Loucy (cell line): ENCODE results near the gene SRSF9.
"Not testable (repeated sequence)": the region's sequence is repeated elsewhere in the genome, so short reads cannot be mapped to it uniquely, and the experiment has no call there.

Source experiments
- H2AFZ ChIP-seq: fragments of 200-600 bp; sonication (generic); 2 replicates; pipeline ENCODE4 v1.6.0; 2016; ENCODE audit warnings: antibody characterized with exemption, mild to moderate bottlenecking, low read length, moderate library complexity
- H3F3A ChIP-seq: fragments of 200-600 bp; 2 replicates; pipeline ENCODE4 v1.6.0; 2016; ENCODE audit warnings: antibody characterized with exemption, low read depth, mild to moderate bottlenecking
- H3K27me3 ChIP-seq: fragments of 200-600 bp; sonication (generic); 2 replicates; pipeline ENCODE4 v1.6.1; 2014; ENCODE audit warnings: low read length, mild to moderate bottlenecking; ENCODE audit not compliant: insufficient read depth, poor library complexity, severe bottlenecking
- H3K36me3 ChIP-seq: fragments of 200-600 bp; sonication (generic); 2 replicates; pipeline ENCODE4 v1.6.1; 2016; ENCODE audit warnings: low read length; ENCODE audit not compliant: insufficient read depth
- H3K4me1 ChIP-seq: fragments of 200-600 bp; sonication (generic); 2 replicates; pipeline ENCODE4 v1.5.1; 2014; ENCODE audit warnings: low read length, mild to moderate bottlenecking; ENCODE audit not compliant: insufficient read depth, poor library complexity, severe bottlenecking
- H3K4me2 ChIP-seq: fragments of 200-600 bp; sonication (generic); 2 replicates; pipeline ENCODE4 v1.6.0; 2014; ENCODE audit warnings: antibody characterized with exemption, low read length, low read depth, mild to moderate bottlenecking; ENCODE audit not compliant: poor library complexity, severe bottlenecking
- H3K4me3 ChIP-seq: fragments of 200-600 bp; sonication (generic); 2 replicates; pipeline ENCODE4 v1.5.1; 2014; ENCODE audit warnings: low read length, mild to moderate bottlenecking, mixed read lengths; ENCODE audit not compliant: poor library complexity, severe bottlenecking
- H3K79me2 ChIP-seq: fragments of 200-600 bp; sonication (generic); 2 replicates; pipeline ENCODE4 v1.6.1; 2014; ENCODE audit warnings: low read length; ENCODE audit not compliant: insufficient read depth
- H3K9ac ChIP-seq: fragments of 200-600 bp; sonication (generic); 2 replicates; pipeline ENCODE4 v1.6.0; 2014; ENCODE audit warnings: mild to moderate bottlenecking, low read depth, low read length, moderate library complexity; ENCODE audit not compliant: poor library complexity, severe bottlenecking
- H3K9me2 ChIP-seq: fragments of 200-600 bp; sonication (generic); replicated peaks from 2 replicates; pipeline ENCODE4 v1.6.1; 2016; ENCODE audit warnings: low read depth, low read length, mixed read lengths
- H3K9me3 ChIP-seq: fragments of 200-600 bp; sonication (generic); 2 replicates; pipeline ENCODE4 v1.6.1; 2014; ENCODE audit warnings: mild to moderate bottlenecking, antibody characterized with exemption, low read length, low read depth; ENCODE audit not compliant: insufficient read depth
- H4K20me1 ChIP-seq: fragments of 200-600 bp; sonication (generic); 2 replicates; pipeline ENCODE4 v1.6.0; 2014; ENCODE audit warnings: antibody characterized with exemption, low read length, mild to moderate bottlenecking; ENCODE audit not compliant: insufficient read depth, poor library complexity, severe bottlenecking
- CTCF ChIP-seq: fragments of 200-600 bp; sonication (generic); conservative IDR thresholded peaks from 2 replicates; pipeline ENCODE4 v1.5.1; 2014; ENCODE audit warnings: mild to moderate bottlenecking, antibody characterized with exemption, low read length
- EZH2phosphoT487 ChIP-seq: fragments of 200-600 bp; IDR thresholded peaks from 2 replicates; pipeline ENCODE4 v1.6.1; 2018; ENCODE audit warnings: antibody characterized with exemption, mild to moderate bottlenecking, moderate library complexity, borderline replicate concordance

The SRSF9 gene

GRCh38 chr12:120490325-120490724, 20.8 kb upstream of the SRSF9 start:
- Histone ChIP-seq H3K4me2 (no peak overlapping the region), H3K9ac (no peak overlapping the region), H3F3A (no peaks in the 10 kb centered on the region), H3K36me3 (no peaks in the 10 kb centered on the region), H3K27me3 (no peaks in the 10 kb centered on the region), H3K4me1 (peaks cover 9% of the 10 kb centered on the region), H3K79me2 (no peaks in the 10 kb centered on the region), H3K9me2 (no peaks in the 10 kb centered on the region), H4K20me1 (no peaks in the 10 kb centered on the region), H2AFZ (no peak overlapping the region), H3K9me3 (no peaks in the 10 kb centered on the region), H3K4me3 (no peak overlapping the region)
- TF ChIP-seq CTCF (no peak), EZH2phosphoT487 (no peak)

GRCh38 chr12:120489018-120489417, 19.5 kb upstream of the SRSF9 start:
- Histone ChIP-seq H3K9me3 (no peaks in the 10 kb centered on the region), H2AFZ (no peak overlapping the region), H3K27me3 (no peaks in the 10 kb centered on the region), H4K20me1 (no peaks in the 10 kb centered on the region), H3K79me2 (no peaks in the 10 kb centered on the region), H3K36me3 (no peaks in the 10 kb centered on the region), H3K4me1 (peaks cover 4% of the 10 kb centered on the region), H3K9ac (no peak overlapping the region), H3K4me2 (no peak overlapping the region), H3K4me3 (no peak overlapping the region), H3F3A (no peaks in the 10 kb centered on the region), H3K9me2 (no peaks in the 10 kb centered on the region)
- no peak for TF ChIP-seq EZH2phosphoT487
- TF ChIP-seq CTCF: no peak

GRCh38 chr12:120488057-120488640, 18.6 kb upstream of the SRSF9 start:
- Histone ChIP-seq H3K9me3 (no peaks in the 10 kb centered on the region), H3K9ac (no peak overlapping the region), H3K4me3 (no peak overlapping the region), H3K4me2 (no peak overlapping the region), H3K27me3 (no peaks in the 10 kb centered on the region), H3F3A (no peaks in the 10 kb centered on the region), H3K9me2 (no peaks in the 10 kb centered on the region), H3K79me2 (no peaks in the 10 kb centered on the region), H2AFZ (no peak overlapping the region), H4K20me1 (no peaks in the 10 kb centered on the region), H3K36me3 (no peaks in the 10 kb centered on the region), H3K4me1 (peaks cover 4% of the 10 kb centered on the region)
- TF ChIP-seq EZH2phosphoT487: no peak
- TF ChIP-seq CTCF: no peak

- H3K4me1 ChIP-seq, H3K9me2 ChIP-seq, H3K36me3 ChIP-seq, H4K20me1 ChIP-seq, H3K9me3 ChIP-seq, H3K27me3 ChIP-seq, H3K4me3 ChIP-seq, H2AFZ ChIP-seq, H3K79me2 ChIP-seq, H3F3A ChIP-seq, H3K9ac ChIP-seq, H3K4me2 ChIP-seq: not testable (repeated sequence)
These were observed 18.0 kb upstream of the SRSF9 start for GRCh38 chr12:120487552-120487951.
